H9 (cell line): ENCODE measurements around the gene FAM221B. TPM values are rescaled to one million over a fixed set of nuclear protein-coding genes. Genes with fewer than 3 reads are reported as not detected.

ENCODE experiments used
- DNase-seq: peaks from one replicate; pipeline ENCODE4 v3.0.0-alpha.2; 2017
- H2AFZ ChIP-seq: one replicate; pipeline ENCODE4 v1.6.1; 2013; ENCODE audit warnings: mild to moderate bottlenecking, low read length, control low read depth, moderate library complexity
- H2AK5ac ChIP-seq: 2 replicates; pipeline ENCODE4 v1.6.1; 2013; ENCODE audit warnings: low read length, control low read depth, mixed read lengths; ENCODE audit not compliant: insufficient read length
- H2BK120ac ChIP-seq: one replicate; pipeline ENCODE4 v1.6.1; 2013; ENCODE audit warnings: low read depth, mild to moderate bottlenecking, low read length, control low read depth, inconsistent platforms; ENCODE audit not compliant: poor library complexity, severe bottlenecking
- H2BK12ac ChIP-seq: 2 replicates; pipeline ENCODE4 v1.6.1; 2013; ENCODE audit warnings: low read length, control low read depth, mixed read lengths, low read depth; ENCODE audit not compliant: insufficient read length
- H2BK15ac ChIP-seq: 2 replicates; pipeline ENCODE4 v1.6.1; 2013; ENCODE audit warnings: low read depth, low read length, control low read depth
- H2BK20ac ChIP-seq: one replicate; pipeline ENCODE4 v1.6.1; 2013; ENCODE audit warnings: low read depth, mild to moderate bottlenecking, low read length, control low read depth, inconsistent platforms; ENCODE audit not compliant: poor library complexity, severe bottlenecking
- H2BK5ac ChIP-seq: 2 replicates; pipeline ENCODE4 v1.6.1; 2013; ENCODE audit warnings: low read length, control low read depth, mixed read lengths; ENCODE audit not compliant: insufficient read length
- H3K14ac ChIP-seq: 2 replicates; pipeline ENCODE4 v1.6.1; 2013; ENCODE audit warnings: low read length, control low read depth; ENCODE audit not compliant: insufficient read depth
- H3K18ac ChIP-seq: 2 replicates; pipeline ENCODE4 v1.6.1; 2013; ENCODE audit warnings: low read depth, mild to moderate bottlenecking, mixed read lengths, low read length, control low read depth; ENCODE audit not compliant: insufficient read length
- H3K23ac ChIP-seq: 2 replicates; pipeline ENCODE4 v1.6.1; 2013; ENCODE audit warnings: low read length, control low read depth, mixed read lengths, low read depth; ENCODE audit not compliant: insufficient read length
- H3K23me2 ChIP-seq: 2 replicates; pipeline ENCODE4 v1.6.1; 2013; ENCODE audit warnings: low read depth, mild to moderate bottlenecking, mixed read lengths, low read length, control low read depth; ENCODE audit not compliant: insufficient read length, poor library complexity, severe bottlenecking
- H3K27ac ChIP-seq: 2 replicates; pipeline ENCODE4 v1.5.1; 2013; ENCODE audit warnings: low read length, control low read depth, mixed read lengths, low read depth; ENCODE audit not compliant: insufficient read length
- H3K27me3 ChIP-seq: 2 replicates; pipeline ENCODE4 v1.6.1; 2013; ENCODE audit warnings: low read length, control low read depth, inconsistent platforms; ENCODE audit not compliant: insufficient read depth
- H3K4ac ChIP-seq: 2 replicates; pipeline ENCODE4 v1.6.1; 2013; ENCODE audit warnings: low read depth, mild to moderate bottlenecking, control low read depth, inconsistent platforms, low read length, moderate library complexity
- H3K4me1 ChIP-seq: 2 replicates; pipeline ENCODE4 v1.6.1; 2013; ENCODE audit warnings: low read length, control low read depth, inconsistent platforms; ENCODE audit not compliant: insufficient read depth
- H3K4me2 ChIP-seq: 2 replicates; pipeline ENCODE4 v1.6.1; 2013; ENCODE audit warnings: low read length, control low read depth, mixed read lengths; ENCODE audit not compliant: insufficient read length, insufficient read depth
- H3K56ac ChIP-seq: 2 replicates; pipeline ENCODE4 v1.6.1; 2013; ENCODE audit warnings: low read depth, mild to moderate bottlenecking, mixed read lengths, low read length, control low read depth; ENCODE audit not compliant: insufficient read length
- H3K79me1 ChIP-seq: 2 replicates; pipeline ENCODE4 v1.6.1; 2013; ENCODE audit warnings: low read depth, mild to moderate bottlenecking, moderate library complexity, low read length, control low read depth, inconsistent platforms; ENCODE audit not compliant: insufficient read depth, poor library complexity, severe bottlenecking
- H3K79me2 ChIP-seq: 2 replicates; pipeline ENCODE4 v1.6.1; 2013; ENCODE audit warnings: low read length, control low read depth, inconsistent platforms; ENCODE audit not compliant: insufficient read depth
- H3K9ac ChIP-seq: 2 replicates; pipeline ENCODE4 v1.6.1; 2013; ENCODE audit warnings: low read length, control low read depth, mixed read lengths; ENCODE audit not compliant: insufficient read length; ENCODE audit errors: extremely low read depth
- H3K9me3 ChIP-seq: one replicate; pipeline ENCODE4 v1.6.1; 2013; ENCODE audit warnings: low read depth, low read length, inconsistent platforms; ENCODE audit not compliant: control insufficient read depth
- H3T11ph ChIP-seq: one replicate; pipeline ENCODE4 v1.6.1; 2013; ENCODE audit warnings: mild to moderate bottlenecking, low read length, control low read depth, inconsistent platforms
- H4K20me1 ChIP-seq: one replicate; pipeline ENCODE4 v1.6.1; 2013; ENCODE audit not compliant: control insufficient read depth, insufficient read length, insufficient read depth
- H4K5ac ChIP-seq: 2 replicates; pipeline ENCODE4 v1.6.1; 2013; ENCODE audit warnings: low read depth, mild to moderate bottlenecking, mixed read lengths, low read length, control low read depth; ENCODE audit not compliant: insufficient read length
- H4K8ac ChIP-seq: replicated peaks from 2 replicates; pipeline ENCODE4 v1.6.1; 2013; ENCODE audit warnings: low read length, control low read depth, mixed read lengths, low read depth; ENCODE audit not compliant: insufficient read length
- H4K91ac ChIP-seq: 2 replicates; pipeline ENCODE4 v1.6.1; 2013; ENCODE audit warnings: low read depth, mild to moderate bottlenecking, moderate library complexity, mixed read lengths, low read length, control low read depth; ENCODE audit not compliant: insufficient read length
- H3K27ac Mint-ChIP-seq, 3 experiments: 2 replicates in 2 of 3; 3 replicates in 1 of 3; pipeline ENCODE4 v1.8.0; 2020 to 2021; ENCODE audit warnings: mixed read lengths in 3 of 3, mild to moderate bottlenecking in 1 of 3, moderate library complexity in 1 of 3
- H3K27me3 Mint-ChIP-seq: 2 replicates; pipeline ENCODE4 v1.8.0; 2021; ENCODE audit warnings: low read depth, mild to moderate bottlenecking, moderate library complexity, mixed read lengths
- H3K36me3 Mint-ChIP-seq, 3 experiments: 2 replicates in 2 of 3; 3 replicates in 1 of 3; pipeline ENCODE4 v1.8.0; 2020 to 2021; ENCODE audit warnings: low read depth in 3 of 3, mixed read lengths in 3 of 3; ENCODE audit not compliant: insufficient read depth in 1 of 3
- H3K4me1 Mint-ChIP-seq, 2 experiments: 2 replicates each; pipeline ENCODE4 v1.8.0; 2020; ENCODE audit warnings: mixed read lengths in 2 of 2
- H3K4me3 Mint-ChIP-seq, 2 experiments: 2 replicates in 1 of 2; 3 replicates in 1 of 2; pipeline ENCODE4 v1.8.0; 2020 to 2021; ENCODE audit warnings: mild to moderate bottlenecking in 2 of 2, mixed read lengths in 2 of 2, moderate library complexity in 1 of 2
- H3K9me3 Mint-ChIP-seq, 2 experiments: 2 replicates in 1 of 2; 3 replicates in 1 of 2; pipeline ENCODE4 v1.8.0; 2020; ENCODE audit warnings: mild to moderate bottlenecking in 2 of 2, mixed read lengths in 2 of 2, moderate library complexity in 1 of 2
- WGBS: extraction: QIAGEN DNeasy Blood & Tissue Kit; methylation state at CpG from one replicate; pipeline ENCODE4 v1.1.7; 2013; ENCODE audit warnings: missing lambda C conversion rate, low lambda C conversion rate, mixed read lengths; ENCODE audit not compliant: insufficient read length; ENCODE audit errors: extremely low coverage; 5-methylcytosine and 5-hydroxymethylcytosine counted together
- total RNA-seq: library from RNA; stranded (reverse); gene quantifications from 2 replicates; pipeline ENCODE4 v1.2.1, GENCODE V29; 2021
- TF ChIP-seq, protein P1 (sequence below): fragments of 200-600 bp; sonication (generic); conservative IDR thresholded peaks from 3 replicates; pipeline ENCODE4 v1.8.0; 2021; ENCODE audit warnings: antibody characterized with exemption, mild to moderate bottlenecking

FAM221B gene
- total RNA-seq, 1 experiment from 2014 or later = not detected

DNA sequence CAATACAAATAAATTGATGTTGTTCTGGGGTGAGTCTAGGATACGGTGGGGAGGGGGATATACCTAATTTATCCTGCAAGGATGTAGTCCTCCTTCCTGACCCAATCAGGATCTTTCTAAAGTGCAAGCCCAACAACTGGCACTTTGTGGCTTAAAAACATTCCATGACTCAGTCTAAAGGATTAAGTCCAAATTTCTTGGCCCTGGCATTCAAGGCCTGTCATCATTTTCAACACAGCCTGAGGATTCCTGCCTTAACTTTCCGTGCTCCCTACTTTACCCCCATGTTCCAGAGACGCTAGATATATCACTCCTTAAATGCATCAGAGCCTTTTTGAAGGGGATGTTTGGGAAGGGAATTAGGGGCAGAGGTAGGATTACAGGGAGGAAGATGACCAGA lies 1.0 kb downstream of the FAM221B start:
- no peak overlapping the region for H4K5ac ChIP-seq
- H4K20me1 ChIP-seq = no peaks in the 10 kb centered on the region
- Mint-ChIP-seq H3K36me3 (no peaks in the 10 kb centered on the region), H3K4me3 (no peak overlapping the region; a peak in 1 of 5 replicates), H3K27ac (no peak overlapping the region), H3K9me3 (no peaks in the 10 kb centered on the region; a peak in 1 of 5 replicates), H3K27me3 (peaks cover 2% of the 10 kb centered on the region), H3K4me1 (peaks cover 36 to 41% of the 10 kb centered on the region in 2 experiments)
- H3K27me3 ChIP-seq = no peaks in the 10 kb centered on the region
- H3K23ac ChIP-seq = no peak overlapping the region
- WGBS = no CpG with 5 or more reads among the region's 3 CpGs
- H3K56ac ChIP-seq = no peak overlapping the region
- DNase-seq = no peak
- no peak overlapping the region for H2AFZ ChIP-seq
- no peaks in the 10 kb centered on the region for H3K79me2 ChIP-seq
- H3K79me1 ChIP-seq = no peaks in the 10 kb centered on the region
- no peak overlapping the region for H4K91ac ChIP-seq
- H4K8ac ChIP-seq = no peak overlapping the region
- H2BK15ac ChIP-seq = no peak overlapping the region
- TF ChIP-seq, protein P1, sequence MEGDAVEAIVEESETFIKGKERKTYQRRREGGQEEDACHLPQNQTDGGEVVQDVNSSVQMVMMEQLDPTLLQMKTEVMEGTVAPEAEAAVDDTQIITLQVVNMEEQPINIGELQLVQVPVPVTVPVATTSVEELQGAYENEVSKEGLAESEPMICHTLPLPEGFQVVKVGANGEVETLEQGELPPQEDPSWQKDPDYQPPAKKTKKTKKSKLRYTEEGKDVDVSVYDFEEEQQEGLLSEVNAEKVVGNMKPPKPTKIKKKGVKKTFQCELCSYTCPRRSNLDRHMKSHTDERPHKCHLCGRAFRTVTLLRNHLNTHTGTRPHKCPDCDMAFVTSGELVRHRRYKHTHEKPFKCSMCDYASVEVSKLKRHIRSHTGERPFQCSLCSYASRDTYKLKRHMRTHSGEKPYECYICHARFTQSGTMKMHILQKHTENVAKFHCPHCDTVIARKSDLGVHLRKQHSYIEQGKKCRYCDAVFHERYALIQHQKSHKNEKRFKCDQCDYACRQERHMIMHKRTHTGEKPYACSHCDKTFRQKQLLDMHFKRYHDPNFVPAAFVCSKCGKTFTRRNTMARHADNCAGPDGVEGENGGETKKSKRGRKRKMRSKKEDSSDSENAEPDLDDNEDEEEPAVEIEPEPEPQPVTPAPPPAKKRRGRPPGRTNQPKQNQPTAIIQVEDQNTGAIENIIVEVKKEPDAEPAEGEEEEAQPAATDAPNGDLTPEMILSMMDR = no peak
- H3K4me1 ChIP-seq = peaks cover 6% of the 10 kb centered on the region; the same call in 1 of the 2 replicates
- H3K9me3 ChIP-seq = no peaks in the 10 kb centered on the region
- no peak overlapping the region for H3K9ac ChIP-seq
- no peak overlapping the region for H2BK20ac ChIP-seq
- H3K27ac ChIP-seq = no peak overlapping the region
- H3K14ac ChIP-seq = no peak overlapping the region
- no peak overlapping the region for H3K18ac ChIP-seq
- H2BK120ac ChIP-seq = no peak overlapping the region
- no peak overlapping the region for H2BK12ac ChIP-seq
- no peak overlapping the region for H3K4me2 ChIP-seq
- no peak overlapping the region for H3T11ph ChIP-seq
- H2AK5ac ChIP-seq = no peak overlapping the region
- H3K23me2 ChIP-seq = peaks cover 12% of the 10 kb centered on the region
- no peak overlapping the region for H2BK5ac ChIP-seq
- H3K4ac ChIP-seq = no peak overlapping the region
